HepG2 (cell line): ENCODE results near the gene KLC3. TPM values are rescaled to one million over a fixed set of nuclear protein-coding genes. Genes with fewer than 3 reads are reported as not detected.

Experiments
- ATAC-seq: fragments of 200-7000 bp; cut with Tn5 transposase; 3 replicates; pipeline ENCODE4 v1.9.1; 2020; ENCODE audit warnings: mild to moderate bottlenecking, moderate library complexity
- BruUV-seq: library from RNA; stranded (reverse); fragments of 400-500 nt; replicated peaks from 2 replicates; lab custom pipeline; 2021; lab: Mats Ljungman, UMichigan
- CTCF ChIA-PET: fragments of 300-600 bp; formaldehyde crosslinking; extraction: SDS; loops from one replicate; lab custom pipeline; 2021; ENCODE audit warnings: low total read pairs, inconsistent platforms, low intra/inter-chr PET ratio; lab: Yijun Ruan, JAX
- POLR2A ChIA-PET: fragments of 350-600 bp; sonication (Branson Sonifier 250); formaldehyde crosslinking; loops from one replicate; lab custom pipeline; 2020; ENCODE audit warnings: antibody characterized with exemption, inconsistent platforms; lab: Yijun Ruan, JAX
- DNase-seq: peaks from one replicate; pipeline ENCODE4 v3.0.0-alpha.2; 2015; ENCODE audit warnings: low spot score
- FAIRE-seq: peaks from 3 replicates; lab custom pipeline; 2011; peaks lifted over from hg19 to GRCh38; lab: Jason Lieb, UNC
- H2AFZ ChIP-seq: one replicate; pipeline ENCODE4 v1.6.1; 2011; ENCODE audit warnings: low read length, inconsistent platforms
- H3K27ac ChIP-seq: fragments of 300-600 bp; 3 replicates; pipeline ENCODE4 v1.8.0; 2011; ENCODE audit warnings: mixed run types, mild to moderate bottlenecking, mixed read lengths, low read length, inconsistent platforms; ENCODE audit not compliant: insufficient read depth; ENCODE audit errors: extremely low read length
- H3K27me3 ChIP-seq, 2 experiments: fragments of 200-600 bp in 1 of 2; 2 replicates in 1 of 2; 3 replicates in 1 of 2; pipeline versions ENCODE4 v1.6.0 to v1.8.0; 2011; ENCODE audit warnings: low read length in 2 of 2, mild to moderate bottlenecking in 2 of 2, moderate library complexity in 2 of 2, inconsistent platforms in 1 of 2; ENCODE audit not compliant: insufficient read depth in 2 of 2, control insufficient read depth in 1 of 2
- H3K36me3 ChIP-seq, 2 experiments: fragments of 200-600 bp in 1 of 2; replicated peaks in 1 of 2; 2 replicates in 1 of 2; 3 replicates in 1 of 2; pipeline versions ENCODE4 v1.5.1 to v1.8.0; 2011; ENCODE audit warnings: low read length in 2 of 2, inconsistent platforms in 1 of 2; ENCODE audit not compliant: insufficient read depth in 2 of 2, control insufficient read depth in 1 of 2
- H3K4me1 ChIP-seq: 2 replicates; pipeline ENCODE4 v1.5.1; 2012; ENCODE audit warnings: low read length, inconsistent platforms; ENCODE audit not compliant: insufficient read depth
- H3K4me2 ChIP-seq: 2 replicates; pipeline ENCODE4 v1.6.0; 2011; ENCODE audit warnings: low read depth, low read length, inconsistent platforms
- H3K4me3 ChIP-seq, 3 experiments: fragments of 200-600 bp in 1 of 3; sonication (generic), shearing (Covaris generic) in 1 of 3; replicated peaks in 1 of 3; 2 replicates each; pipeline ENCODE4 v1.5.1; 2011 to 2016; ENCODE audit warnings: low read length in 3 of 3, inconsistent platforms in 2 of 3, low read depth in 2 of 3, mild to moderate bottlenecking in 2 of 3, control low read depth in 1 of 3, mixed read lengths in 1 of 3; ENCODE audit not compliant: insufficient read depth in 1 of 3
- H3K79me2 ChIP-seq: one replicate; pipeline ENCODE4 v1.6.1; 2011; ENCODE audit warnings: low read length, inconsistent platforms; ENCODE audit not compliant: insufficient read depth
- H3K9ac ChIP-seq: 2 replicates; pipeline ENCODE4 v1.6.0; 2011; ENCODE audit warnings: mild to moderate bottlenecking, low read depth, low read length, inconsistent platforms; ENCODE audit not compliant: insufficient read depth
- H3K9me3 ChIP-seq: 2 replicates; pipeline ENCODE4 v1.5.1; 2012; ENCODE audit warnings: mild to moderate bottlenecking, low read length
- H4K20me1 ChIP-seq: 2 replicates; pipeline ENCODE4 v1.6.0; 2011; ENCODE audit warnings: inconsistent platforms, mild to moderate bottlenecking, low read length, moderate library complexity; ENCODE audit not compliant: insufficient read depth
- AGO2 ChIP-seq: fragments of 200-400 bp; formaldehyde crosslinking; optimal IDR thresholded peaks from 2 replicates; pipeline ENCODE3; 2017; ENCODE audit warnings: mild to moderate bottlenecking, low read depth, low read length, moderate library complexity
- DNMT3B ChIP-seq: conservative IDR thresholded peaks from 2 replicates; pipeline ENCODE4 v1.6.1; 2016; ENCODE audit warnings: missing biosample characterization, control low read depth
- ZBTB33 ChIP-seq: sonication (generic); formaldehyde crosslinking; IDR thresholded peaks from 2 replicates; pipeline ENCODE4 v1.4.0; 2020; ENCODE audit warnings: missing genetic modification reagents
- ZNF776 ChIP-seq: sonication (generic); formaldehyde crosslinking; IDR thresholded peaks from 2 replicates; pipeline ENCODE4 v1.4.0; 2020; ENCODE audit warnings: mild to moderate bottlenecking, missing genetic modification reagents
- WGBS: methylation state at CpG from one replicate; pipeline ENCODE4 v1.1.6; 2017; ENCODE audit warnings: low lambda C conversion rate; 5-methylcytosine and 5-hydroxymethylcytosine counted together
- in situ Hi-C: cut with HindIII; loops from 2 replicates; pipeline ENCODE4 v1.10.0; 2017; ENCODE audit warnings: low pct_unique_long_range_greater_than_20kb; ENCODE audit not compliant: extremely low pct_ligation_motif_present
- intact Hi-C: fragments of 100-400 bp; cut with micrococcal nuclease; formaldehyde crosslinking; loops from one replicate; pipeline ENCODE4 v1.10.0; 2022; ENCODE audit not compliant: unreplicated experiment
- polyA plus RNA-seq, 8 experiments: library from polyadenylated mRNA; depleted of rRNA in 3 of 8; stranded (reverse) in 7 of 8; unstranded in 1 of 8; fragments of >200 nt; fragmentation: Illumina TruSeq in 4 of 8; extraction: Trizol in 4 of 8; gene quantifications; 2 replicates each; pipeline versions ENCODE4 v1.2.1 to v1.2.3, GENCODE V29; 2011 to 2016; ENCODE audit warnings: low read depth in 4 of 8, missing spikeins in 1 of 8, mixed read lengths in 1 of 8; ENCODE audit not compliant: insufficient read depth in 1 of 8
- total RNA-seq, 5 experiments: library from RNA; depleted of rRNA; stranded (reverse); fragments of >200 nt; fragmentation: Illumina TruSeq; extraction: Trizol; gene quantifications; 2 replicates each; pipeline ENCODE4 v1.2.3, GENCODE V29; 2016; ENCODE audit warnings: low read depth in 1 of 5
- TF ChIP-seq, protein P1 (sequence below): sonication (generic); formaldehyde crosslinking; IDR thresholded peaks from 2 replicates; pipeline ENCODE4 v1.4.0; 2020; ENCODE audit warnings: mild to moderate bottlenecking, missing genetic modification reagents

KLC3 gene
- total and polyA plus RNA-seq, 2 of the 13 experiments (the other 11 are each of a cell fraction or from before 2014, with no cell fraction given): 0.13 TPM; not detected in 1

GRCh38 chr19:45347570-45348366 lies 7.2 kb downstream of the KLC3 start:
- DNase-seq: no peak
- TF ChIP-seq ZBTB33 (0 out of 2 replicates have a peak, but pooled peaks have one; percentile 33), DNMT3B (CRISPR knock-in tag) (no peak), ZNF776 (CRISPR knock-in tag) (peak; percentile 61; the same call in 1 of the 2 replicates), AGO2 (peak; percentile 30)
- TF ChIP-seq, protein P1, sequence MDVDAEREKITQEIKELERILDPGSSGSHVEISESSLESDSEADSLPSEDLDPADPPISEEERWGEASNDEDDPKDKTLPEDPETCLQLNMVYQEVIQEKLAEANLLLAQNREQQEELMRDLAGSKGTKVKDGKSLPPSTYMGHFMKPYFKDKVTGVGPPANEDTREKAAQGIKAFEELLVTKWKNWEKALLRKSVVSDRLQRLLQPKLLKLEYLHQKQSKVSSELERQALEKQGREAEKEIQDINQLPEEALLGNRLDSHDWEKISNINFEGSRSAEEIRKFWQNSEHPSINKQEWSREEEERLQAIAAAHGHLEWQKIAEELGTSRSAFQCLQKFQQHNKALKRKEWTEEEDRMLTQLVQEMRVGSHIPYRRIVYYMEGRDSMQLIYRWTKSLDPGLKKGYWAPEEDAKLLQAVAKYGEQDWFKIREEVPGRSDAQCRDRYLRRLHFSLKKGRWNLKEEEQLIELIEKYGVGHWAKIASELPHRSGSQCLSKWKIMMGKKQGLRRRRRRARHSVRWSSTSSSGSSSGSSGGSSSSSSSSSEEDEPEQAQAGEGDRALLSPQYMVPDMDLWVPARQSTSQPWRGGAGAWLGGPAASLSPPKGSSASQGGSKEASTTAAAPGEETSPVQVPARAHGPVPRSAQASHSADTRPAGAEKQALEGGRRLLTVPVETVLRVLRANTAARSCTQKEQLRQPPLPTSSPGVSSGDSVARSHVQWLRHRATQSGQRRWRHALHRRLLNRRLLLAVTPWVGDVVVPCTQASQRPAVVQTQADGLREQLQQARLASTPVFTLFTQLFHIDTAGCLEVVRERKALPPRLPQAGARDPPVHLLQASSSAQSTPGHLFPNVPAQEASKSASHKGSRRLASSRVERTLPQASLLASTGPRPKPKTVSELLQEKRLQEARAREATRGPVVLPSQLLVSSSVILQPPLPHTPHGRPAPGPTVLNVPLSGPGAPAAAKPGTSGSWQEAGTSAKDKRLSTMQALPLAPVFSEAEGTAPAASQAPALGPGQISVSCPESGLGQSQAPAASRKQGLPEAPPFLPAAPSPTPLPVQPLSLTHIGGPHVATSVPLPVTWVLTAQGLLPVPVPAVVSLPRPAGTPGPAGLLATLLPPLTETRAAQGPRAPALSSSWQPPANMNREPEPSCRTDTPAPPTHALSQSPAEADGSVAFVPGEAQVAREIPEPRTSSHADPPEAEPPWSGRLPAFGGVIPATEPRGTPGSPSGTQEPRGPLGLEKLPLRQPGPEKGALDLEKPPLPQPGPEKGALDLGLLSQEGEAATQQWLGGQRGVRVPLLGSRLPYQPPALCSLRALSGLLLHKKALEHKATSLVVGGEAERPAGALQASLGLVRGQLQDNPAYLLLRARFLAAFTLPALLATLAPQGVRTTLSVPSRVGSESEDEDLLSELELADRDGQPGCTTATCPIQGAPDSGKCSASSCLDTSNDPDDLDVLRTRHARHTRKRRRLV (CRISPR knock-in tag): no peak
- Histone ChIP-seq H3K9ac (no peak overlapping the region), H3K79me2 (no peaks in the 10 kb centered on the region), H3K27ac (no peak overlapping the region), H2AFZ (no peak overlapping the region), H3K4me3 (no peak overlapping the region), H3K36me3 (peaks cover 8 to 20% of the 10 kb centered on the region in 2 experiments; a peak in 3 of 5 replicates), H3K4me1 (peaks cover 7% of the 10 kb centered on the region; the same call in 1 of the 2 replicates), H3K27me3 (peaks cover 6 to 39% of the 10 kb centered on the region in 2 experiments), H3K4me2 (no peak overlapping the region), H3K9me3 (no peaks in the 10 kb centered on the region), H4K20me1 (no peaks in the 10 kb centered on the region)
- POLR2A ChIA-PET: interaction anchor here (0.5 kb wide), 1 partner anchor 109 kb away, joined by 3 read pairs; no protein-coding TSS in a partner anchor
- ATAC-seq: no peak; the same call in 1 of the 3 replicates
- CTCF ChIA-PET: no interaction called here
- WGBS: 57% methylated on average over 5 of the region's 25 CpGs
- intact Hi-C loops (no loop called here), in situ Hi-C loops (loop anchor here (10.0 kb wide), 1 partner anchor 143 kb away; no protein-coding TSS in a partner anchor)
- BruUV-seq: no TSS peak
- FAIRE-seq: no peak
